GM23338 (cell line): ENCODE measurements around the gene GPT2. TPM values are rescaled to one million over a fixed set of nuclear protein-coding genes. Genes with fewer than 3 reads are reported as not detected.

Source experiments
- ATAC-seq: fragments of 200-7000 bp; cut with Tn5 transposase; 3 replicates; pipeline ENCODE4 v1.9.1; 2020
- DNase-seq: peaks from one replicate; pipeline ENCODE4 v3.0.0-alpha.2; 2015; ENCODE audit warnings: low spot score
- H2AFZ ChIP-seq: fragments of 200-600 bp; sonication (generic); 2 replicates; pipeline ENCODE4 v1.8.0; 2016; ENCODE audit warnings: antibody characterized with exemption, mild to moderate bottlenecking, moderate library complexity
- H3F3A ChIP-seq: fragments of 200-600 bp; sonication (generic); replicated peaks from 2 replicates; pipeline ENCODE4 v1.8.0; 2017; ENCODE audit warnings: antibody characterized with exemption, mixed run types, low read depth
- H3K27ac ChIP-seq: fragments of 200-600 bp; sonication (generic); 2 replicates; pipeline ENCODE4 v1.6.1; 2016; ENCODE audit warnings: low read depth
- H3K27me3 ChIP-seq: fragments of 200-600 bp; sonication (generic); 2 replicates; pipeline ENCODE4 v1.8.0; 2016; ENCODE audit warnings: mild to moderate bottlenecking, mixed run types, moderate library complexity; ENCODE audit not compliant: insufficient read depth
- H3K36me3 ChIP-seq: fragments of 200-600 bp; sonication (generic); 2 replicates; pipeline ENCODE4 v1.8.0; 2016; ENCODE audit warnings: mild to moderate bottlenecking; ENCODE audit not compliant: insufficient read depth
- H3K4me1 ChIP-seq: fragments of 200-600 bp; sonication (generic); 2 replicates; pipeline ENCODE4 v1.8.0; 2016; ENCODE audit warnings: mild to moderate bottlenecking, moderate library complexity; ENCODE audit not compliant: insufficient read depth
- H3K4me2 ChIP-seq: fragments of 200-600 bp; sonication (generic); 2 replicates; pipeline ENCODE4 v1.7.1; 2017; ENCODE audit warnings: mixed run types
- H3K4me3 ChIP-seq: fragments of 200-600 bp; sonication (generic); 2 replicates; pipeline ENCODE4 v1.6.1; 2016; ENCODE audit warnings: mixed run types
- H3K79me2 ChIP-seq: fragments of 200-600 bp; sonication (generic); replicated peaks from 2 replicates; pipeline ENCODE4 v1.8.0; 2017; ENCODE audit warnings: mild to moderate bottlenecking; ENCODE audit not compliant: insufficient read depth
- H3K9me2 ChIP-seq: fragments of 200-600 bp; sonication (generic); 2 replicates; pipeline ENCODE4 v1.8.0; 2017; ENCODE audit not compliant: insufficient read depth
- H4K20me1 ChIP-seq: fragments of 200-600 bp; sonication (generic); replicated peaks from 2 replicates; pipeline ENCODE4 v1.8.0; 2017; ENCODE audit warnings: mild to moderate bottlenecking; ENCODE audit not compliant: insufficient read depth
- H3K27ac Mint-ChIP-seq: 2 replicates; pipeline ENCODE4 v1.8.0; 2020; ENCODE audit warnings: inconsistent platforms, mild to moderate bottlenecking, moderate library complexity, mixed read lengths
- H3K27me3 Mint-ChIP-seq: 3 replicates; pipeline ENCODE4 v1.8.0; 2022; ENCODE audit warnings: low read depth, mild to moderate bottlenecking, moderate library complexity, mixed read lengths, inconsistent platforms; ENCODE audit not compliant: insufficient read depth, poor library complexity
- H3K36me3 Mint-ChIP-seq: 3 replicates; pipeline ENCODE4 v1.8.0; 2021; ENCODE audit warnings: low read depth, mild to moderate bottlenecking, inconsistent platforms, moderate library complexity, mixed read lengths
- H3K4me1 Mint-ChIP-seq: 3 replicates; pipeline ENCODE4 v1.8.0; 2020; ENCODE audit warnings: mild to moderate bottlenecking, inconsistent platforms, mixed read lengths
- H3K4me3 Mint-ChIP-seq: 3 replicates; pipeline ENCODE4 v1.8.0; 2021; ENCODE audit warnings: moderate library complexity, mild to moderate bottlenecking, inconsistent platforms, mixed read lengths
- H3K9me3 Mint-ChIP-seq: 3 replicates; pipeline ENCODE4 v1.8.0; 2020; ENCODE audit warnings: moderate library complexity, mild to moderate bottlenecking, inconsistent platforms, mixed read lengths
- CTCF ChIP-seq, 2 experiments: fragments of 200-600 bp in 1 of 2; sonication (generic) in 1 of 2; conservative IDR thresholded peaks; 2 replicates each; pipeline versions ENCODE4 v1.5.1 to v1.6.1; 2016 to 2017; ENCODE audit warnings: antibody characterized with exemption in 2 of 2, low read depth in 2 of 2, mild to moderate bottlenecking in 2 of 2, moderate library complexity in 1 of 2
- ETS1 ChIP-seq: IDR thresholded peaks from 2 replicates; pipeline ENCODE4 v1.6.1; 2016; ENCODE audit warnings: antibody characterized with exemption
- EZH2phosphoT487 ChIP-seq: fragments of 200-600 bp; sonication (generic); IDR thresholded peaks from one replicate; pipeline ENCODE4 v1.8.1; 2018; ENCODE audit warnings: antibody characterized with exemption; ENCODE audit not compliant: unreplicated experiment
- JUNB ChIP-seq: IDR thresholded peaks from one replicate; pipeline ENCODE4 v1.6.1; 2016; ENCODE audit warnings: antibody characterized with exemption; ENCODE audit not compliant: unreplicated experiment
- NANOG ChIP-seq: IDR thresholded peaks from 2 replicates; pipeline ENCODE4 v1.6.1; 2016; ENCODE audit warnings: antibody characterized with exemption, borderline replicate concordance
- POLR2AphosphoS5 ChIP-seq: IDR thresholded peaks from 2 replicates; pipeline ENCODE4 v1.6.1; 2016; ENCODE audit warnings: antibody characterized with exemption, low read depth
- REST ChIP-seq: IDR thresholded peaks from one replicate; pipeline ENCODE4 v1.6.1; 2018; ENCODE audit warnings: antibody characterized with exemption; ENCODE audit not compliant: unreplicated experiment
- ZNF331 ChIP-seq: fragments of 250-450 bp; sonication (Bioruptor Pico); IDR thresholded peaks from 2 replicates; pipeline ENCODE4 v1.5.0; 2020; ENCODE audit warnings: low read depth, mild to moderate bottlenecking, moderate library complexity
- ZNF462 ChIP-seq: fragments of 250-450 bp; sonication (Bioruptor Pico); IDR thresholded peaks from 2 replicates; pipeline ENCODE4 v1.5.0; 2020; ENCODE audit warnings: mild to moderate bottlenecking, moderate library complexity
- polyA plus RNA-seq: library from polyadenylated mRNA; unstranded; fragments of >200 nt; fragmentation: Nextera tagmentation; extraction: Ambion mirVana; gene quantifications from 2 replicates; pipeline ENCODE4 v1.2.1, GENCODE V29; 2016
- total RNA-seq: library from RNA; depleted of rRNA; stranded (reverse); fragments of >200 nt; shearing (Covaris generic); gene quantifications from 2 replicates; pipeline ENCODE4 v1.2.3, GENCODE V29; 2014

Gene GPT2
- total and polyA plus RNA-seq, 2 experiments from 2014 or later = 48.5 to 81.0 TPM

- H3K4me3 ChIP-seq = no peak overlapping the region
- H4K20me1 ChIP-seq = peaks cover 45% of the 10 kb centered on the region
- no peaks in the 10 kb centered on the region for H3K9me3 Mint-ChIP-seq
- H3K36me3 ChIP-seq = no peaks in the 10 kb centered on the region; the same call in none of the 2 replicates
- H3K4me1 Mint-ChIP-seq = peaks cover 39% of the 10 kb centered on the region
- no peaks in the 10 kb centered on the region for H3K27me3 ChIP-seq
- peaks cover 27% of the 10 kb centered on the region for H3K4me1 ChIP-seq
- H3K4me3 Mint-ChIP-seq = peak overlapping the region; percentile 25; the same call in 1 of the 3 replicates
- no peak overlapping the region for H2AFZ ChIP-seq
- DNase-seq (no peak), ATAC-seq (no peak)
- H3K9me2 ChIP-seq = no peaks in the 10 kb centered on the region
- H3K27ac Mint-ChIP-seq = 0 out of 2 replicates have a peak overlapping the region, but pooled peaks have one; percentile 67
- peak overlapping the region; percentile 80; the same call in 1 of the 2 replicates for H3K27ac ChIP-seq
- H3K27me3 Mint-ChIP-seq = peaks cover 22% of the 10 kb centered on the region
- H3K79me2 ChIP-seq = peaks cover 82% of the 10 kb centered on the region
- H3F3A ChIP-seq = 0 out of 2 replicates have a peak, but pooled peaks cover 8% of the 10 kb centered on the region
- peak overlapping the region; percentile 96; the same call in 1 of the 2 replicates for H3K4me2 ChIP-seq
- H3K36me3 Mint-ChIP-seq = peaks cover 67% of the 10 kb centered on the region
- no peak for TF ChIP-seq JUNB
- TF ChIP-seq POLR2AphosphoS5 = no peak
- TF ChIP-seq NANOG = no peak
- no peak for TF ChIP-seq ZNF462 (CRISPR knock-in tag)
- TF ChIP-seq ZNF331 (CRISPR knock-in tag) = no peak
- TF ChIP-seq ETS1 = no peak
- no peak for TF ChIP-seq REST
- TF ChIP-seq EZH2phosphoT487 = no peak
- no peak for TF ChIP-seq CTCF (conservative IDR thresholded peaks at IDR 0.05; ENCODE audit: low read depth in 2 of 2)
These were observed 3.3 kb downstream of the GPT2 start for GRCh38 chr16:46887524-46887854.
